ENCODE results near the gene TBCEL.
"Not testable (repeated sequence)": the region's sequence is repeated elsewhere in the genome, so short reads cannot be mapped to it uniquely, and the experiment has no call there.

GRCh38 chr11:121031648-121032047 is 7.7 kb downstream of the TBCEL start:
- TF ChIP-seq CTCF (conservative IDR thresholded peaks at IDR 0.05); EZH2 (IDR thresholded peaks at IDR 0.05; ENCODE audit: low read depth): not testable (repeated sequence)

Data from PC-9 (cell line).